ENCODE results near the gene CENPP.

Gene CENPP

GRCh38 chr9:92550765-92551164, 225.0 kb downstream of the CENPP start:
- TF ChIP-seq CEBPB (IDR thresholded peaks at IDR 0.05), result no peak
- no peak for TF ChIP-seq TCF12 (IDR thresholded peaks at IDR 0.05; ENCODE audit: low read depth)
- no peak for TF ChIP-seq FOXM1 (IDR thresholded peaks at IDR 0.05; ENCODE audit: borderline replicate concordance, low read depth)
- no peak for TF ChIP-seq REST (IDR thresholded peaks at IDR 0.05; ENCODE audit: low read depth)
- TF ChIP-seq TAF1 (IDR thresholded peaks at IDR 0.05; ENCODE audit: low read depth), result no peak
- no peak for TF ChIP-seq NFIC (IDR thresholded peaks at IDR 0.05)
- no peak for TF ChIP-seq MAX (IDR thresholded peaks at IDR 0.05)
- TF ChIP-seq EGR1 (IDR thresholded peaks at IDR 0.05), result no peak
- no peak for TF ChIP-seq EP300 (IDR thresholded peaks at IDR 0.05; ENCODE audit: borderline replicate concordance)
- no peak for TF ChIP-seq CREB1 (IDR thresholded peaks at IDR 0.05; ENCODE audit: low read depth)
- TF ChIP-seq YY1 (IDR thresholded peaks at IDR 0.05; ENCODE audit: low read depth), result no peak
- no peak for TF ChIP-seq USF1 (IDR thresholded peaks at IDR 0.05)
- no peak for TF ChIP-seq ZBTB7A (IDR thresholded peaks at IDR 0.05; ENCODE audit: low read depth)
- no peak for TF ChIP-seq TEAD4 (IDR thresholded peaks at IDR 0.05)
- TF ChIP-seq RAD21 (IDR thresholded peaks at IDR 0.05; ENCODE audit: low read depth), result no peak

- no peak for TF ChIP-seq NFIC (IDR thresholded peaks at IDR 0.05)
- TF ChIP-seq CREB1 (IDR thresholded peaks at IDR 0.05; ENCODE audit: low read depth), result no peak
- no peak for TF ChIP-seq FOXM1 (IDR thresholded peaks at IDR 0.05; ENCODE audit: borderline replicate concordance, low read depth)
- TF ChIP-seq TEAD4 (IDR thresholded peaks at IDR 0.05), result no peak
- no peak for TF ChIP-seq RAD21 (IDR thresholded peaks at IDR 0.05; ENCODE audit: low read depth)
- TF ChIP-seq TCF12 (IDR thresholded peaks at IDR 0.05; ENCODE audit: low read depth), result no peak
Measured at GRCh38 chr9:92558612-92559374, 233.0 kb downstream of the CENPP start.

GRCh38 chr9:92561374-92562330, 235.9 kb downstream of the CENPP start:
- TF ChIP-seq FOXM1 (IDR thresholded peaks at IDR 0.05; ENCODE audit: borderline replicate concordance, low read depth) (no peak), EGR1 (IDR thresholded peaks at IDR 0.05) (no peak), YY1 (IDR thresholded peaks at IDR 0.05; ENCODE audit: low read depth) (no peak), EP300 (IDR thresholded peaks at IDR 0.05; ENCODE audit: borderline replicate concordance) (no peak), REST (IDR thresholded peaks at IDR 0.05; ENCODE audit: low read depth) (no peak)

- no peak for TF ChIP-seq EGR1 (IDR thresholded peaks at IDR 0.05)
- no peak for TF ChIP-seq CREB1 (IDR thresholded peaks at IDR 0.05; ENCODE audit: low read depth)
- TF ChIP-seq TAF1 (IDR thresholded peaks at IDR 0.05; ENCODE audit: low read depth), result no peak
- TF ChIP-seq TCF12 (IDR thresholded peaks at IDR 0.05; ENCODE audit: low read depth), result no peak
Measured at GRCh38 chr9:92562461-92562967, 236.8 kb downstream of the CENPP start.

- TF ChIP-seq RAD21 (IDR thresholded peaks at IDR 0.05; ENCODE audit: low read depth) (no peak), CEBPB (IDR thresholded peaks at IDR 0.05) (no peak), YY1 (IDR thresholded peaks at IDR 0.05; ENCODE audit: low read depth) (no peak), EP300 (IDR thresholded peaks at IDR 0.05; ENCODE audit: borderline replicate concordance) (no peak), TAF1 (IDR thresholded peaks at IDR 0.05; ENCODE audit: low read depth) (no peak), CREB1 (IDR thresholded peaks at IDR 0.05; ENCODE audit: low read depth) (no peak), EGR1 (IDR thresholded peaks at IDR 0.05) (no peak)
Measured at GRCh38 chr9:92563116-92564100, 237.7 kb downstream of the CENPP start.

Measured in Ishikawa (cell line).